ENCODE data around the gene TAF3.

Gene TAF3

DNA sequence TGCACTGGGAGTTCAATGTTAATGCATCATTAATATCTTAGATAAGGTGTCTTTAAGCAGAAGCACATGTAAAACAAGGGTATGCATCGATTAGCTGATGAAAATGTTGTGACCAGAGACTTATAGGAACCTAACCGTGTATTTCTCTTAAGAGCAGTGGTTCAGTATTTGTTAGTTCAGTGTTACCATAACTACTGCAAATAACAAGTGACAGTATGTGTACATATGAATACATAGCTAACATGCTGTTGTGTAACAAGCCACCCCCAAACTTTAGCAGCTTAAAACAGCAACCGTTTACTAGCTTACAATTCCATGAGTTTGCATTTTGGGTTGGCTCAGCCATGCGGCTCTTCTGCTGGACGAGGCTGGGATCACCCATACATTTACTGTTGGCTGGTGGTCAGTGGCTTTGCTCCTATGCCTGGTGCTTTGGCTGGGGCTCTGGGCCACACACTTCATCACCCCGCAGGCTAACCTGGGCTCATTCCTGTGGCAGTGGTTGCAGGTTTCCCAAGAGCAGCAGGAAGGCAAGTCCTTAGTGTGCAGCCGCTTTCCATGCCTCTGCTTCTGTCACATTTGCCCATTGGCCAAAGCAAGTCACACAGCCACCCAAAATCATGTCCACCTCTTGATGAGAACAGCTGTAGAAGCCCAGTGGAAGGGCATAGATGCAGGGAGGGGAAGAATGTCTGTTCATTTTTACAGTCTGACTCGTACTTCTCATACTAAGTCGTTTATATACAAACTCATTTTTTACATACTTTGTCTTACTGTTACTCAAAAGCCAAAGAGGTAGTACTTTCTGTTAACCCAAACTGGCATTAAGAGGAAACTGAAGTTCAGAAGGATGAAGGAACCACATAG is 132.9 kb downstream of the TAF3 start:
- no peak for DNase-seq (ENCODE audit: low read depth, low spot score)

DNA sequence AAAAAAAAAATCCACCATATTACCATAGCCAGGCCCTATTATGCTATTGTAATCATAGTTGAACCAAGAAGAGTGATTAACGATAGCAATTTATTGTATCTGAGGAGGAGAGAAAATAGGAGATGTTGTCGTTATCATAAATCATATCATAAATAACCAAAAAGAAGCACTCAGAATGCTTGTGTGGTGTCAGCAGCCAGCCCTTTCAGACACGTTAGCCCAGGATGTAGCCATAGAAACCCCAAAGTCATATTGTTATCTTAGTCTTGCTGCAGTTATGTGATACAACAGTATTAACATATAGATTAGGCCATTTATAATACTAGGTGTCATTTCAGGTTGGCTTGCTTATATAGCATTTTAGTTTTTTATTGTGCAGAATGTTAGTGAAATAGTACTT is 134.0 kb downstream of the TAF3 start:
- no peak for DNase-seq (ENCODE audit: low read depth, low spot score)
- no peak overlapping the region for H3K4me3 ChIP-seq (ENCODE audit: low read length)

More for the DNA sequence above, 132.9 kb downstream of the TAF3 start:
- H3K4me3 ChIP-seq (ENCODE audit: low read length), result no peak overlapping the region

DNA sequence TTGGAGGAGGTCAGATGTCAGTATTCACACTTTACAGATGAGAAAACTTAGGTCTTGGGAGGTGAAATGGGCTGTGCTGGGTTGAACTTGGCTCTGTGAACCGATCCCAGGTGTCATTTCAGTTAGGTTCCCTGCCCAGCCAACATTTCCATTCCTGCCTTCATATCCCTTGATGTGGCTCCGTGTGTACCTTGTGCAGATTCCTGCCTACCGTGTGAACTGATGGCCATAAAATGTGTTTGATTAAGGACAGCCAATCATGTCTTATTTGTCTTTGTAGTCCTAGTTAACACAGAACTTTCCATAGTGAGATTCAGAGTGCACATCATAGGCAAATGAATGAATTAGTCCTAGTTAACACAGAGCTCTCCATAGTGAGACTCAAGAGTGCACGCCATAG is 135.1 kb downstream of the TAF3 start:
- H3K4me3 ChIP-seq (ENCODE audit: low read length), result no peak overlapping the region
- no peak for DNase-seq (ENCODE audit: low read depth, low spot score)

DNA sequence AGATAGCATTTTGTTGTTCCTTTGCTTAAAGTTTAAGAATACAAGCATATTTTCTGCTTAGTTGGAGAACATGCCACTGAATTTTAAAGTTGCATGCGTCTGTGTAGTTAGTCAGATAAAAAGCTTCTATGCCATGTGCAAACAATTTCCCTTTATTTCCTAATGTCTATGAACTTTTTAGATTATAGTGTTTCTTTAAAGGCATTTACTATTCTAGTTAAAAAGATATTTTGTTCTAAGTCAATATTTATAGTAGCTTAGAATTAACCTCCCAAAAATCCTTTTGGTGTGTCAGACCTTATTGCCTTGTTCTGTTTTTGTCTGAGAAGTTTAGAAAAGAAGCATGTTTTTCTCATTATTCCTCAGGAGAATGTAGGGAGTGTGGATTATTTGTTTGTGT is 137.1 kb downstream of the TAF3 start:
- H3K4me3 ChIP-seq (ENCODE audit: low read length), result no peak overlapping the region
- no peak for DNase-seq (ENCODE audit: low read depth, low spot score)

DNA sequence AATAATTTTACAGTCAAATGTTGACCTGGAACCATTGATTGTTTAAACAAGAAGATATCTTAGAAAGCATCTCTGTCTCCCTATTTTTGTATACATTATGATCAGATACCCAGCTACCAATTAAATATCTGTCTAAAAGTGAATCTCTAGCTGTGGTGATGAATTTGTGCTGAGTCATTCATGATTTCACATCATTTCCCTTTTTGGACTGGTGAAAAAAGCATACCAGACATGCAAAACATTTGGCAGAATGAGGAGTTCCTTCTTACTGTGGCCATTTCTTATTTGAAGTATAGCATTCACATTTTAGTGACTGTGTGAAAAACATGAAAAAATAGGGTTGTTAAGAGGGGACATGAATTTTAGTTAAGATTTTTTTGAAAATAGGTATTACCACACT is 138.2 kb downstream of the TAF3 start:
- DNase-seq (ENCODE audit: low read depth, low spot score), result peak; percentile 22
- no peak overlapping the region for H3K4me3 ChIP-seq (ENCODE audit: low read length)

DNA sequence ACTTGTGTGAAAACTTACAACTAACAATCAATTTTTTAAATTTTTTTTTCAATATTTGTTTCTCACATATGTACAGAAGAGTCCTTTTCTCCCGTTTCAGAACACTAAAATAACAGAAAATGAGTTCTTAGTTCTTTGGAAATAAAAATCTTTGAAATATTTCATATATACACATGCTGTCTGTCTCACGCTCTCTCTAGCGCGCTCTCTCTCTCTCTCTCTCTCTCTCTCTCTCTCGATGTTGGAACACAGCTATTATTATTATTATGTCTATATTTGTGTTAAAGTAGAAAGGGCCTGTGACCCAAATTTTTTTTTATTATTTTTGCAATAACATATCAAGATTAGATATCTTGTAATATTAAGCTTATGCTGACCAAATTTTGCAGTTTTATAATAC is 139.3 kb downstream of the TAF3 start:
- DNase-seq (ENCODE audit: low read depth, low spot score), result no peak
- no peak overlapping the region for H3K4me3 ChIP-seq (ENCODE audit: low read length)

DNA sequence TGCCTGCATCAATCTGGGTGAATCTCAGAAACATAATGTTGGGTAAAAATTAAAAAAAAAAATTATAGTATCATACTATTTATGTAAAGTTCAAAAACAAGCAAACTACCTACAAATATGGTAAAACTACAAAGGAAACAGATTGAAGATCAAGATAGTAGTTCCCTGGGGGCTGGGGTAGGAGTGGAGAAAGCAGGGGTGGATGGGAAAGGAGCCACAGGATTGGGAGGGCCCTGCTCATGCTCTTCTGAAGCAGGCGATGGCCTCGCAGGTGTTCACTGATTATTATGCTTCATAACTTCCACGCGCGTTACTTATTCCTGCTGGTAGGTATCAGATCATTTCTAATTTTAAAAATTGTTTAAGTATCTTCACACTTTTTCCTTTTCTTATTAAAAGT is 140.1 kb downstream of the TAF3 start:
- no peak overlapping the region for H3K4me3 ChIP-seq (ENCODE audit: low read length)
- DNase-seq (ENCODE audit: low read depth, low spot score), result peak; percentile 21

DNA sequence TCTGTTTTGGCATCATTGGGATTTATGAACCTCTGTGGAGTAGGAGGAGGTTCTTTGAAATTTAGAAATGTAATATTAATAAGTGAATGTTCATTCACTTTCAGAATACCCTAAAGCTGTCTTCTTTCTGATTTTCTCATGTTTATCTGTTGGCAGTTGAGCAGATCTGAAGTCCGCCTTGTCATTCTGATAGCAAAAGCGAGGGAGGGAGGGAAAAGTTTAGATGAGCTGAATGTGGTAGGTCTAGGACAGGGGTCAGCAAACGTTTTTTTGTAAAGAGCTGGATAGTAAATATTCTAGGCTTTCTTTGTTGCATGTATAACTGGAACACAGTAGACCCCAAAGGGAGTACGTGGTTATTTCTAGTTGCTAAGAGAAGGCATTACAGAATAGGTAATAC is 141.8 kb downstream of the TAF3 start:
- no peak for DNase-seq (ENCODE audit: low read depth, low spot score)
- no peak overlapping the region for H3K4me3 ChIP-seq (ENCODE audit: low read length)

DNA sequence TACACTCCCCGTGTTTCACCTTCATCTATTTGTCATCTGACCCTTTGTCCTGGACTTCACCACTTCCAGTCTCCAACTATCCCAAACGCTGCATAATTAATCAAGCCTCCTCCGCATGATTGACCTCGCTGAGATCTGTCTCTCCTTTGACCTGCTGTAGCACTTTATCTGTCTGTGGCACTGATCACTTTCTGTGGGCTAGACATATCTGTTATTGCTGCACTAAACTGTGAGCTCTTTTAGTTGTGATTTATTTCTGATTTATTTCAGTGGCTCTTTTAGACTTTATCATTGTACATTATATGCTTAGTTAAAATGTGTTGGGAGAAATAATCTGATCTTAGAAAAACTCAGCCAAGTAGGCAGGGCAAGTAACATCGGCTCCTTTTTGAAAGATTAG is 144.3 kb downstream of the TAF3 start:
- H3K4me3 ChIP-seq (ENCODE audit: low read length), result no peak overlapping the region
- DNase-seq (ENCODE audit: low read depth, low spot score), result no peak

DNA sequence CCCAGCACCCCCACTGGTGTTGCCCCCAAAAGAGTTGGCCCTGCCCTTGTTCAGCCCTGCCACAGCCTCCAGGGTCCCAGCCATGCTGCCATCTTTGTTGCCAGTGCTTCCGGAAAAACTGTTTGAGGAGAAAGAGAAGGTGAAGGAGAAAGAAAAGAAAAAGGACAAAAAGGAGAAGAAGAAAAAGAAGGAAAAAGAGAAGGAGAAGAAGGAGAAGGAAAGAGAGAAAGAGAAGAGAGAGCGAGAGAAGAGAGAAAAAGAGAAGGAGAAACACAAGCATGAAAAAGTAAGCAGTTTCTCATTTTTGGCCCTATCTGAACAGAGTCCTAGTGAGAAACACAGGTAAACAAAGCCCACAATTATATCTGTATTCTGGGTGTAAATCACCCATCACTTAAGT is 147.2 kb downstream of the TAF3 start:
- DNase-seq (ENCODE audit: low read depth, low spot score), result no peak
- no peak overlapping the region for H3K4me3 ChIP-seq (ENCODE audit: low read length)

DNA sequence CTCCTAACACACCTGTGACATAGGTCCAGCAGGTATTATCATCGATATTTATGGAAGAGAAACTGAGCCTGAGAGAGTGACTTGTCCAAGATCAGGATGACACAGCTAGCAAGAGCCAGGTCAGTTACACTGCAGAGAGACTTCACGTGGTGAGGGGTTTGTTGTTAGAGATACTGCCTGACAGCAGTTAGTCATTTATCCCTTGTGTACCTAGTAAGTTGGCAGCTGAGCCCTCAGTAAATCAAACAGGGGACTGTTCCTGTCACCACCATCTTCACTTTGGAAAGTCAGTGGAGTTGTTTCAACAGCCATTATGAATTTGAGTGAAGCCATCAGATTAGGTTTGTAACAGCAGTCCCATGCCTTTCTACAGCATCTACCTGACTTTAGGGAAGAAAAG is 148.7 kb downstream of the TAF3 start:
- H3K4me3 ChIP-seq (ENCODE audit: low read length), result no peak overlapping the region
- no peak for DNase-seq (ENCODE audit: low read depth, low spot score)

DNA sequence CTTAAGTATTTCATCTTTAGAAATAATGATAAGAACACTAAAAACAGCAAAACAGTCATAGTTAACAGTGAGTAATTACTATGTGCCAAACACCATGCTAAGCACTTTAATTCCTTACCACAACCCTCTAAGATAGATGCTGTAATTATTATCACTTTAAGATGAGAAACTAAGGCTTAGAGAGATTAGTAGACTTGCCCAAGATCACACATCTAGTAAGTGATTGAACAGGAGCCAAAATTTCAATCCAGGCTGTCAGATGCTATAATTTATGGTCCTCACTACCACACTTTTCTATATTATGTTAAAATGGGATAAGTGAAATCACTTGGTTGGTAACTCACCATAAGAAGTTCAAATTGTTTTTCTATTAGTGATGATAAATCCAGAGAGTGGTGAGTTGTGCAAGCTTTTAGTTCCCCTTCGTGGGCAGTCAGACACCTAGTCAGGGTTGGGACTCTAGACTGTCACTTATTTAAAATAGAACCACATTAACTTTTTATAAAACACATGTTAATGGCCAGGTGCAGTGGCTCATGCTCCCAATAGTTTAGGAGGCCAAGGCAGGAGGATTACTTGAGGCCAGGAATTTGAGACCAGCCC is 150.3 kb downstream of the TAF3 start:
- DNase-seq (ENCODE audit: low read depth, low spot score), result no peak
- H3K4me3 ChIP-seq (ENCODE audit: low read length), result no peak overlapping the region

DNA sequence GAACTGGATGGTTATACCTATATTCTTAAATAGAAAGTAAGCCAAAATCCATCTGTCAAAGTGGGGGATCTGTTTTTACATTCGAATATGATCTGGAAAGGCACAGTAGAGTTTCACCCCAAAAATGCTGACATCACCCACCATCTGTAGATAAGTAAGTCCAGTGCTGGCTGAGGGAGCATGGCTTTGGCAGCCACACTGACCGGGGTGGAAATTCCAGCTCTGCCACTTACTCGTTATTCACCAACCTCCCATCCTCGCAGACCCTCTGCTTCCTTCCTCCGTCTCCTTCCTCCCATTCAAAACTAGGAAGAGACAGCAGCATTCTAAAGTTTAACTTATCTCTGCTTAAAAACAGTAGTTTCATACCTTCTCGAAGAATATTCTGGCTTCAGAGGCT is 151.3 kb downstream of the TAF3 start:
- no peak for DNase-seq (ENCODE audit: low read depth, low spot score)
- no peak overlapping the region for H3K4me3 ChIP-seq (ENCODE audit: low read length)

DNA sequence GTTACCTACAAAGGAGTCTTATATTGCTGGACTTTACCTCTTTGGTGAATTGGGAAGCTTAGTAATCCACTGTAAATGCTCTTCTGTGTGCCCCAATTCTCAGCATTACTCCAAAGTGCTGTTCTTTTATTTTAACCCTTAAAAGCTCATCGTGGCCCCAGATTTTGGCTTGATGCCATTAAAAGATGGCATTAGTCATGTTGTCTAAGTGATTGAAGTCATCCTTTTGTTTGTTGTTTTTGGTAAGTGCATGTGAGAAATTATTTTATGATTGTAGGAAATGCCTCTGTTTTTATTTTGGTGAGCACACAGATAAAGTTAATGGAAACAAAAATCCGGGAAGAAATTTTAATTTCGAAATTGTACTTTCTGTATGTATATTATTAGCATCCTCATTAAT is 153.6 kb downstream of the TAF3 start:
- H3K4me3 ChIP-seq (ENCODE audit: low read length), result no peak overlapping the region
- DNase-seq (ENCODE audit: low read depth, low spot score), result no peak

DNA sequence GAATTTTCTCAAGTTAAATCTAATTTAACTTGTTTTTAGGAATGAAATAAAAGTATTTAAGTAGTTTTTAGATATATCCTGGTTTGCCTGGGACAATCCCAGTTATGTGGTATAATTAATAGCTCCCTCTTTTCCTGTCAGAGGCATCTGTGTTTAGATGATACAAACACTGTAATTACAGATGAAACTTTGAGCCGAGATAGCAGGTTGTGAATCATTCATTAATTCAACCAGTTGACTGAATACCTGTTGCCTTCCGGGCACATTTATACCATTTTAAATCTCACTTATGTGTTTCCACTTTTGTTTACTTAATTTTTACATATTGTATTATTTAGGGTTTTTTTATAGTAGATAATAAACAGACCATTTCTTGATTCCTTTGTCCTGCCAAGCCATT is 154.1 kb downstream of the TAF3 start:
- no peak overlapping the region for H3K4me3 ChIP-seq (ENCODE audit: low read length)
- DNase-seq (ENCODE audit: low read depth, low spot score), result no peak

DNA sequence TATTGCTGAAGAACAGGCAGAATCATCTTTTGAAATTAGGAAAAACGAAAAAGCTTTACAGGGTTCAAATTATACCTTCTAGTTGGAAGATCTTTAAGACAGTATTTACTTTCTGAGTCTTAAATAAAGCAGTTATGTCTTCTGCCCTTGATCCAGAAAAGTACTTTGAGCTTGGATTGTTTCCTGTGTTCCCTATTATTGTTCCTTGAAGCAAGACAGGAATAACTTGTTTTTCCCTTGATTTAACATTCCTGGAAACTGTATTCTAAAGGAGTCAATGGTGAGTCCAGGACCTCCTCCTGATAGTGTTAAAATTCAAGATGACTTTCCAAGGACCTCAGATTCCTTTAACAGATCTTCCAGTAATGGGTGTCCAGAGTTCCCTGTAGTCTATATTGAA is 161.9 kb downstream of the TAF3 start:
- no peak overlapping the region for H3K4me3 ChIP-seq (ENCODE audit: low read length)

DNA sequence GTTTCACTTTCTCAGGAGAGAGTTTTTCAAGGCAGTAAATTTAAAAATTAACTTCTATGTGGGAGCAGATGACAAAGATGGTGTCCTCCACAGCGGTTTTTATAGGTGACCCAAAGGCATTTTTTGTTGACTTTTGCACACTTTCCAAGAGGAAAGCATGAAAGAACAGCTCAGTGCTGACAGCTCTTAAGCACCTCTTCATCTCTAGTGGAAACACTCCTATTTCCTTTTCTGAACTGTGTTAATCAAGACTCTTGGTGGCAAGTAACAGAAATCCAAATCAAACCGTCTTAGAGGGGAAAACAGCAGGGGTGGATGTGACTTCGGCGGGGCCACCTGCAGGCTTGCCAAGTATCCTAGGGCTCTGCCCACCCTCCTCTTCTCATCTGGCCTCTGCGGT is 164.4 kb downstream of the TAF3 start:
- H3K4me3 ChIP-seq (ENCODE audit: low read length), result no peak overlapping the region
- no peak for DNase-seq (ENCODE audit: low read depth, low spot score)

More for the DNA sequence above, 161.9 kb downstream of the TAF3 start:
- no peak for DNase-seq (ENCODE audit: low read depth, low spot score)

DNA sequence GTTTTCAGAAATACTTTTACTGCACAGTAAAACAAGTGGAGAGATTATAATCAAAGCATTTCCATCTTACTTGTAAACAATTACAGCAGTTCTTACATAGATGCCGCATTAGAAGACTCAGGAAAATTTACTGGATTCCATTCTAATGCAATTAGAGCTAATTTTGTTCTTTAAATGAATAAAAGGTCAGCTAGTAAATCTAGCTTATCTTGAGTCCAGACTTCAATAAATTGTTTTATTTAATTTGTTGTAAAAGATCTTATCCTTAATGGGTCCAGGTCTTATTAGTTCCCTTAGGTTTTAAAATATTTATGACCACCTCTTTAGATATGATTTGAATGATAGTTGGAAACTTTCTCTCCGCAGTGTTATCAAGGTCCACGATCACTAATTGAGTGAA is 166.0 kb downstream of the TAF3 start:
- no peak for DNase-seq (ENCODE audit: low read depth, low spot score)
- no peak overlapping the region for H3K4me3 ChIP-seq (ENCODE audit: low read length)

DNA sequence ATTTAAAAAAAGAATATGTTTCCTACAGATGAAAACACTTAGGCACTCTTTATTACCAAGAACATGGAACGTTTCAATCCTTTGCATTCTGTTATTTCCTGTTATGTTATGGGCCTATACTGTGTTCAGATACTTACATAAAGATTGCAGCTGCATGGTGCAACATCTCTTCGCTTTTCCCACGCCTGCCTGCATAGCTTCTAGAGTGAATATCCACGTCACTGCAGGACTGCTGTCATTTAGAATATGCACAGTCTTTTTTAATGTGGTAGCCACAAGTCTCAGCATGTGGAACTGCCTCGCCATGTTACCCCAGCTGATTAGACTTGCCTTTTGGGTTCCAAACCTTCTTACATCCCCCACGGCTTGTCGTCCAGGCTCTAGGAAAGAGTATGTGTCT is 166.6 kb downstream of the TAF3 start:
- no peak overlapping the region for H3K4me3 ChIP-seq (ENCODE audit: low read length)
- DNase-seq (ENCODE audit: low read depth, low spot score), result no peak

DNA sequence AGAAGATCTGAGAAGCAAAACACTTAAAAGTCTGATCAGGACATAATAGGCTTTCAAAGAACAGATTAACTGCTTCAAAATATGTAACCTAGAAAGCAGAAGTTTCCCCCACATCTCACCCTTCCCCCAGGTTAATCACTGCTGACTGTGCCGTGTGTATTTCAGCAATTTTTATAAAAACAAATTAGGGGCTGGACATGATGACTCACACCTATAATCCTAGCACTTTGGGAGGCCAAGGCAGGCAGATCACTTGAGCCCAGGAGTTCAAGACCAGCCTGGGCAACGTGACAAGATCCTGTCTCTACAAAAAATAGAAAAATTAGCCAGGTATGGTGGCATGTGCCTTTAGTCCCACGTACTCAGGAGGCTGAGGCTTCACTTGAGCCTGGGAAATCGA is 168.5 kb downstream of the TAF3 start:
- H3K4me3 ChIP-seq (ENCODE audit: low read length), result no peak overlapping the region
- no peak for DNase-seq (ENCODE audit: low read depth, low spot score)

DNA sequence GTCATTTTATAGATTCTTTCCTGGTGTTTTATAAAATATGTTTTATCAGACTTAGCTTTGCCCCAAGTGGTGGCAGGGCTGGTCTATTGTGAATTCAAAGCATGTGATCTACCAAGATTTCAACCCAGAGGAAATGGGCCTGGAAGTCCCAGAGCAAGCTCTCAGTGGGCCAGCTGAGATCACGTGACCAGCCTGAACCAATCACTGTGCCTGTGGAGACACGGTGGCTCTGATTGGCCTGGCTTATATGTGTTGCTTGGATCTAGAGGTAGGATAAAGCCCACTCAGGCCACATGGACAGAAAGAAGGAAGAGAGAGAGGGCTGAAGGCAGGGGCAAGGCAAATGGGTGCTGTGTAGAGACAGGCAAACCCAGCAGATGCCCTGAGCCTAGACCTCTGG is 170.7 kb downstream of the TAF3 start:
- H3K4me3 ChIP-seq (ENCODE audit: low read length), result no peak overlapping the region
- DNase-seq (ENCODE audit: low read depth, low spot score), result peak; percentile 6
